Germinal center (tissue), 1 donor: ENCODE data around the gene SNRPA1.

Experiments used
- DNase-seq: peaks from one replicate; pipeline ENCODE4 v3.0.0; 2012; ENCODE audit warnings: mixed read lengths, low spot score

SNRPA1 gene

DNA sequence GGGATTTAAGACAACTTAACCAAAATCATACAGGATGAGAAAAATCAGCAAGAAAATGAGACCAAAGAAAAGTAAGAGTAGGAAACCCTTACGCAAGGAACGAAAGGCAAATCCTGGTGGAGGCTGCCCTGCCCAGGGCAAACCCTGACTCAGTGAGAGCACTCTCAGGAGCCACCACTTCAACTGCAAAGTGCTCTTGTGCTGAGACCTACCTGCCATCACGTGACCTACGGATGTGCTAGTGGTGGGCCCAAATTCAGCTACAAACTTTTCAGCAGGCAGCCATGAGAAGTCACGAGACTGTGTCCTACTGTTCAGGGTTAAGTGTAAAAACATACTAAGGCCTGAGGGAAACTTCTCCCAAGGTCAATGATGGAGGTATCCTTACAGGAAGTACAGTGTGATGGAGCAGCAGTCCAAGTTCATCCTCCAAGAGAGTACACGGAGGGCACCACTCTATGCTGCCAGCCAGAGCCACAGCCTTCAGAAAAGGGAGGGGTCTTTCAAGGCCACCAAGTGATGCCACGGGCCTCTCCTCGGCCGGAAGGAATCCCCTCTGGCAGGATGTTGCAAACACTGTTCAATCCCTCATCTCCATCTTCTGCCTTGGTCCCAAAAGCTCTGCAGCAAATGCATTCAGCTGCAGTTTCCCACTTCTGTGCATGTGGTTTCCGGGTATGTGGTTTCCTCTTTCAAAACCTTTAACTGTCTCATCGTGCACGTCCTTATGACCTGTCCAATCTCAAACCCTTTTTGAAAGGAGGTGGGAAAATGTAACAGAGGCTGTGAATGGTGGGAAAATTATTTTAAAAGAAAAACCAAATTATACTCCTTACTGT is 52.7 kb downstream of the SNRPA1 start:
- peak; percentile 72 for DNase-seq

DNA sequence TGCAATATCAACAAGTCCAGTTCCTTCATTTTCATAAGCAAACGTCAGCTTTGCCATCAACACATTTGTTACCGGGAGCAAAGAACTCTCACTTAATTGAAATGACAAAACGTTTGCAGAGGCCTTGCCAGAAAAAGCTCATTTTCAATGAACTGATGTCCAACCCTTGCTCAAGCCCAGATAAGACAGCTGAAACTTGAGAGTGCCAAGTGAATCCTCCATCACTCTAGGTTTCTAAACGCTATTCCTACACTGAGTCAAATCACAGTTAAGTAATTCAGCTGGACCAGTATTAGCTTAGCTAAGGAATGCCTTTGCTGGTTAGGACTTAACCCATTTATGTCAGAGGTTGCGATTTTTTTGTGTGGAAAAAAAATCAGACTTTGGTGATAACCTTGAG is 54.7 kb downstream of the SNRPA1 start:
- no peak for DNase-seq

DNA sequence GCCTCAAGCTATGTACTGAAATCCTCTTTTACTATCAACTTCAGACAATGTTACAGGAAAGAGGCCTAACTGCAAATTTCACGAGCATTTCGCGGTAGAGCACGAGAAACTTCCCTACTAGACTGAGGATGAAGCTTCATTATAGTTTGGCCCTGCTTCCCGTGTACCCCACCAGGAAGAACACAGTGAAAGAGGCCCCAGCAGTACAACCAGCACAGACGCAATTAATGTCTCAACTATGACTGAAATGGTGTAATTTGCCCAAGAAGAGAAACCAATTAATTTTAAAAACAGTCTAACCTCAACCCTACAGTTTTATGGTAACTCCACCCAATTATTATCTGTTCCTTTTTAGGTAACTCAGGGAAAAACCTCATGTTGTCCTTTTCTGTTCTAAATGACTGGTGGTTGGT is 55.3 kb downstream of the SNRPA1 start:
- DNase-seq = no peak

GRCh38 chr15:101237251-101237650 is 57.8 kb downstream of the SNRPA1 start:
- DNase-seq = no peak

DNA sequence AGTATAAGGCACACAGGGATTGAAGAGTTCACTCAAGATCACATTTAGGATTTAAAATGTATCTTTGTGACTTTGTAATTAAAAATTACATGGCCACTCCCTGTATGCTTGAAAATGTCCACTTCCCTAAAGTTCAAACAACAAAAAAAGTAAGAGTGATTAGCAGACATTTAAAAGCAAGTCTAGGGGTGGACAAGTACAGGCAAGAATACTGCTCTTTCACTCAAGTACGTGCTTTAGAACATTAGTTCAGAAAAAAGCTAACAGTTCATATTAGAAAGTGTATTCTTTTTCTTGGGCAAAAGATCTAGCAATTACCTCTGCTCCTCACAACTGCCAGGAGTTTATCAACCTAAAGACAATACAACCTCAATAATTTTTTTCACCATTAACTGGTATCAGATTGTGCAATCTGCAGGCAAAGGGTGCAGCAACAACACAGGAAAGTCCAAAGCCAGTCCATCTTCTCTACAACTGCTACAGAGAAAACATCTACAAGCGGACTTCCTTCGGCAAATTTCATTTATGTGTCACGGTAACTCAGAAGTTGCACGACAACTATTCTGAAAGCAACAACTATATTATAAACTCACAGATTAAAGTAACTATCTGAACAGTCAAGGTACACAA is 61.3 kb downstream of the SNRPA1 start:
- no peak for DNase-seq

DNA sequence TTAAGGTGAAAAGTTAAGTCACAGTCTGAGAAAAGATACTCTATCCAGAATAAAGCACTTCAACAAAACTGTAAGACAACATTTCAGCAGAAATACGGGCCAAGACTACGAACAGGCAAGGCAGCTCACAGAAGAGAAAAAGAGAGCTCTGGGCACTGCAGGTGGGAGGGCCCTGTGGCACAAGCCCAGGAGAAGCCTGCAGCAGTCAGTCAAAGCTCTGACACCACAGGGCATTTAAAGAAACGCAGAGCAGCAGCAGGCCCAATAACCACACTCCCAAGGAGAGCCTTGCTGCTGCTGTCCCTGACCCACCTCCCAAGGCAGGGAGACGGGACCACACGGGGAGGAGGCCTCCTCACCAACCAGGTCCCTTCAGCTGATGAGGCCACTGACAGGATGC is 62.4 kb downstream of the SNRPA1 start:
- DNase-seq = no peak
